GM21515 (cell line): ENCODE measurements around the gene LEF1.

ENCODE experiments used
- ATAC-seq: cut with Tn5 transposase; IDR thresholded peaks from one replicate; pipeline ENCODE4 v1.9.1; 2021; ENCODE audit not compliant: unreplicated experiment

Gene LEF1

DNA sequence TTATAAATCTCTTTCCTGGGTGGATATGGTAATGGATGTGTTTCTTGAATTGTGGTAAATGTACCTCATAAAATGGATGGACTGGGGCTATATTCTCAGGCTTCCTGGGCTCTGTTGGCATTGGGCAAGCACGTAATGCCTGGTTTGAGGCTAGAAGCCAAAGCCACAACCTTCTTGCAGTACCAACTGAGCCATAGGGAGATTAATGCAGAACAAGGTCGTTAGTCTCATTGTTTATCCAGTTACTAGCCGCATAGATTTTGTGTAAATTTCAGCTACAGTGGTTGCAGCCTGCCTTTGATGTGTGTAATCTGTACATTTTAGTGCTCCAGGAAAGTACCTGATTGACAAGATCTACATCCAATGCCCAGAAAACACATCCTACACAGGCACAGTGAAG lies 7.2 kb upstream of the LEF1 start:
- ATAC-seq = no peak

DNA sequence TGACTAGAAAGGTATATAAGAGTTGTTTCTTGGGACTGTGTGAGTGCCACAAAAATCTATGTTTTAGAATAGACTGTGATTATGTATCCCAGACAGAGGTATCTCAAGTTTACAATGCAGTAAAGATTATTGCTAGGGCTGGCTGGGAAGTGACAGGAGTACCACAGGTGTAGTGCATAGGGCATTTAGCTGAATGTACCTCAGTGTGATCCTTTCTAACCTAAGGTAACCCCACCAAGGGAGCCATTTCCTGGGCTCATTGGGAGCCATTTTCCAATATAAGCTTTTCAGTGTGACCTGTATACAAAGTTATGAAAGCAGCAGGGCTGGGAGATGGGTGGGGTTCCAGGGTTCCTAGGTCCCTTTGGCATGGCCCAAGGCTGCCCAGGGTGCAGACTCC lies 6.1 kb upstream of the LEF1 start:
- no peak for ATAC-seq

- no peak for ATAC-seq
Measured at GRCh38 chr4:108173599-108174057, 4.9 kb upstream of the LEF1 start.

GRCh38 chr4:108172753-108173598 lies 4.2 kb upstream of the LEF1 start:
- no peak for ATAC-seq

DNA sequence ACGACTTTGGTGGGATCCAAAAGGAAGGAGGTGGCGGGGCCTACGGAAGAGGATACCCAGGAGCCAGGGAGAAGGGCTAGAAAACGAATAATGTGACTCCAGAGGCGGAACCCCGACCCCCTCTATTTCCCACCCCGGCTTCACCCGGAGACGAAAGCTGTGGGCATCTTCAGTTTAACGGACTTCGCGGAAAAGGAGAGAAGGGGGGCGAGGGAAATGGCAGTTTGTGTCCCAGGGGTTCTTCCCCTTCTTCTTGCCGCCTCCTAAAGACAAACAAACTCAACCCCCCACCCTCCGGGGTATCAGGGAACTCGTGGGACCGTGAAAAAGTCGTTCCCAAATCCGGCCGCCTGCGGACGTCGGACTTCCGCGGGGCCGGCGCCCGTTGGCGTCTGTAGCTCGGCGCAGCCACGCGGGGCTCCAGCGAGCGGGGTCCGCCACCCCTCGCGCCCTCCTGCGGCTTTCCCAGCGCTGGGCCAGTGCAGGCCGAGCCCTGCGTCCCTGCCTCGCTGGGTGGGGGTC lies 3.6 kb upstream of the LEF1 start:
- ATAC-seq = no peak

GRCh38 chr4:108171339-108172230 lies 2.9 kb upstream of the LEF1 start:
- no peak for ATAC-seq

- no peak for ATAC-seq
Measured at GRCh38 chr4:108170631-108171338, 2.1 kb upstream of the LEF1 start.

DNA sequence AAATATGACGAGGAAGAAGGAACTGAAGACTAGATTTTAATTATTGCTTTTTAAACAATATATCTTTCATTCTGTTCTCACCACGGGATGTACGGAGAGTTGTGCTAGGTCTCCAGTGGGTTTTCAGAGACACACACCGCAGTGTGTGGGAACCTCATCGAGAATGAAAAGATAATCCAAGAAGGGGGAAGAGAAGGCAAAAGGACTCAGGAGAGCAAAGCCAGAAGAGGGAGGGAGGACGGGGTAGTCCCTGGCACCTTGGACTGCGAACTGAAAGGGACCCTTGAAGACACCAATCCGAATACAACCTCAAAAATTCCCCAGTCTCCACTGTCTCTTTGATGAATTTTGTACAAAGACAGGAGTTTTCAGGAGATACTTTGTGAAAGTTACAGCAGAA lies 932 bp upstream of the LEF1 start:
- ATAC-seq = no peak

DNA sequence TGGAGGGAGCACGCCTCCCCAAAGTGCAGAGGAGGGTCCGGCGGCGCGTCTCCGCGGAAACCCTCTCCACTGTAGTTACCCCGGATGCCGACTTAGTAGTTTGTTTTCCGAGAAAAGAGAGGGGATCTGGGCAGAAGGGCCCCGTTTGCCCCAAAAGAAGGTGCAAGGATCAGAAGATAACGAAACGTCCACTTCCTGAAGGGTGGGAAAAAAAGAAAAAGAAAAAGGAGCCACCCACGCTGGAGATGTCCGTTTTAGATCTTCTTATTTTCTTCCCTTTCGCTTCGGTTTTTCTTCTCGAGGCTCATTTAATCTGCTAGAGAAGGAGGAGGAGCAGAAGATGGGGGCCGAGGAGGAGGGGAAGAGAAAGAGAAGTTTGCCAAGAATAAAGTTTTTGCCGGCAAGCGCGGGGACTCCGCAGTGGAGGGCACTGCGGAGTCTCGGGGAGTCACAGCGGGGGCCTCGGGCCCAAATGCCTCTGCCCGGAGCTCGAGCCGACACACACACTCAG lies 517 bp downstream of the LEF1 start:
- peak; percentile 9 for ATAC-seq

DNA sequence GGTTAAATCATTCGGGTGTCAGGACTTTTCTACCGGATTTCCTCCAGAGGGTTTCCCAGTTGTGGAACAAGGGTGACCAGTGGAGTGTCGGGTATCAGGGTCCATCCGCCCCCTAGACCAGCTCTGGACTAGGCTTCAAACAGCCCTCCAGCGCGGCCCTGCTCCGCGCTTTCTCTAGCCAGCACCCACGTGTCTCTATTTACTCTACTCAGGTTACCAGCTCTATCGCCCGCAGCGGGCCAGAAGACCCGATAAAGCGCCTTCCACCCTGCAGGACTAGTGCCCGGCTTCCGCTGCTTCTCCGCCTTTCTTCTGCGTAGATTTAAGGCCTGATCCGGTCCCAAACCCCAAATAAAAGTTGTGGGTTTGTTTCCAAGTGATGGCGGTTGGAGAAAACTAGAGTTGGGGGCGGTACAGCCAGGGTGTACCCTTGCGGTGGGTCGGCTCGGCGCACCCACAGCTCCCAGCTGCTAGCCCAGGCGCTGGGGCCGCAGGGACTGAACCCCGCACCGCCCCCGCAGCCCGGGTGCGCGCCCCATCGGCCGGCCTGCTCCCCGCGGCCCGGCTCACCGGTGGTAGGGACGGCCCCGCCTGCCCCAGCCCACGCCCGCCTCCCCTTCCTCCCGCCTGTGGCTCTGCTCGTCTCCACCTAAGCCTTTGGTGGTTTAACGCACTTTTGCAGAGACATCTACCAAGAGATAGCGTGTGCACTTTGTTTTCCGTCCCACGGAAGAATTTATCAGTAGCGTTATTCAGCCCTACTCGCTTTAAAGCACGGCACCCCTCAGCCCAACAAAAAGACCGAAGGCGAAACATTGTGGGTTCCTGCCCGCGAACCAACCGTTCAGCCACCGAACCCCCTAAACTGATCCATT lies 2.1 kb downstream of the LEF1 start:
- peak; percentile 35 for ATAC-seq

- no peak for ATAC-seq
Measured at GRCh38 chr4:108166038-108166437, 2.7 kb downstream of the LEF1 start.

GRCh38 chr4:108165586-108165985 lies 3.1 kb downstream of the LEF1 start:
- ATAC-seq = no peak

DNA sequence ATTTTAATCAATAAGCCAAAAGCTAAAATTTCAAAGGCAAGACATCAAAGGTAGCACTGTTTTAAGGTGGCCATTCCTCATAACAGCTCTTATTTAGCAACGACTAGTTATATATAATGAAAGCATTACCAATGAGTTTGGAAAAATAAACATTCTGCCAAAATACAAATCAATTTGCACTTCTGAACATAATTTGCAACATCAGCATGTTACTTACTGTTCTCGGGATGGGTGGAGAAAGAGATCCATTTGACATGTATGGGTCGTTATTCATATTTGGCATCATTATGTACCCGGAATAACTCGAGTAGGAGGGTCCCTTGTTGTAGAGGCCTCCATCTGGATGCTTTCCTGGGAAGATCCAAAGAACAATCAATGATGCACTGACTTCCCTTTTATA lies 5.4 kb downstream of the LEF1 start:
- no peak for ATAC-seq

DNA sequence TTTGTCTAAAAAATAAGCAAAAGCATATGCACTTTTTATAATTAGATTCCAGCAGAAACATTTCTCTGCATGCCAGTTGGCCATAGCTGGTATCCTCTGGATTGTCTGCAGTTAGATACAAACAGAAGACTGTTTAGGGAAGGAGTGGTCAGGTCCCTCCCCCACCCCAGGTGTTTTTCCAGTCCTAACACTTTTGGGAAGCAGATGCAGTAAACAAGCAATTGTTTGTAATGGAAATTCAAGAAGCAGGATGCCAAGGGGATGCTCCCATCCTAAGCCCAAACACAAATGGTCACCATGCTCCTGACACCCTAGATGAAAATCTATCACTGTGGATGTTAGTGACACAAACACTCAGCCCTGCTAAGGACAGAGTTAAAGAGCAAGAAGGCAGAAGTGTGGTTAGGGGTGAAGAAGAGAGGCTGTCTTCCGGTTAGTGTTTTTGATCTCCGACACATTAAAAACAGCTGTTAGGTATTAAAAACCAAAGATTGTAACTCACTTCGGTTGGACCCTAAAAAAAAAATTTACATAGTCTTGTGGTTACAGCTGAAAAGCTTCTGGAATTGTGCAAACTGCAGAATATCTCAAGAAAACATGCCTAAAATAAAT lies 7.9 kb downstream of the LEF1 start:
- no peak for ATAC-seq

DNA sequence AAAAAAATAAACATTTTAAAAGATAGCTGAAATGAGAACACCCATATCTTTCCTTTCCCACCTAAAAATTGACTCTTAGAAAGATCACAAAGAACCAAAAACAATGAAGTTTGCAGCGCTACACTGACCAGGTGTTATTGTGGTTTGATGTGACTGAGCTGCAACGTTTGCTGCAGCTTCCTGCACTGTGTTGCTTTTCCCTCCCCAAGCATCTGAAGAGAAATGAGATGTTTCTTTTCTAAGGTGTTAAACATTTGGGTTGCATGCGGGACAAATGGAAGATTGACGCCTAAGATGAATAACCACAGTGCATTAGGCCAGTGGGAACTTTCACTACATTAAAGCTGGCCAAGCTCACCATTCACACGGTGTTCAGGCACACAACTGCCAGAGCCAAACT lies 8.9 kb downstream of the LEF1 start:
- no peak for ATAC-seq

DNA sequence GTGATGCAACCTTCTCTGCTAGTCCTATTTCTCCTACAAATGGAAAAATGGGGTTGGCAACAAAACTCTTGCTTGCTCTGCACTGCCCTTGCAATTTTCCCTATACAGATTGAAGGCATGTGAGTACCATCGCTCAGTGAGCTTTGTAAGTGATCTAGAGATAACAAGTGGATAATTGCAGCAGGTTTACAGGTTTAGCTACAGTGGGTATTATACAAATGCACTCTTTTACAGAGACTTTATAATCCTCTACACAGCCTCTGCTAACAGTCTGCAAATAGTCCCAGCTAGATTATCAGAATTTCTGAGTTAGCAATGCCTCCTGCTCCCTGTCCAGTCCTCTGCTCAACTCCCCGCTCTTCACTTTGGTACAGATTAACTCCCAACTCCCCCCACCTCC lies 11.1 kb downstream of the LEF1 start:
- no peak for ATAC-seq

GRCh38 chr4:108156391-108156790 lies 12.3 kb downstream of the LEF1 start:
- ATAC-seq = no peak

GRCh38 chr4:108155373-108155772 lies 13.4 kb downstream of the LEF1 start:
- ATAC-seq = no peak

GRCh38 chr4:108152980-108153379 lies 15.8 kb downstream of the LEF1 start:
- ATAC-seq = no peak
